DOHH2 (cell line): Measurements from ENCODE around the gene FOXP3.

Experiments used
- H3F3A ChIP-seq: fragments of 200-600 bp; sonication (generic), shearing (Covaris generic); 2 replicates; pipeline ENCODE4 v1.6.0; 2016; ENCODE audit warnings: antibody characterized with exemption, mild to moderate bottlenecking; ENCODE audit not compliant: control insufficient read depth, insufficient read depth
- H3K27ac ChIP-seq: fragments of 200-600 bp; sonication (generic); 2 replicates; pipeline ENCODE4 v1.5.1; 2014; ENCODE audit warnings: low read depth, mild to moderate bottlenecking, low read length, moderate library complexity
- H3K27me3 ChIP-seq: fragments of 200-600 bp; sonication (generic); 2 replicates; pipeline ENCODE4 v1.6.1; 2014; ENCODE audit warnings: mild to moderate bottlenecking, low read length, mixed read lengths; ENCODE audit not compliant: control insufficient read depth
- H3K36me3 ChIP-seq: fragments of 200-600 bp; sonication (generic); 2 replicates; pipeline ENCODE4 v1.6.1; 2014; ENCODE audit warnings: mild to moderate bottlenecking, low read length, moderate library complexity, mixed read lengths; ENCODE audit not compliant: control insufficient read depth
- H3K4me1 ChIP-seq: fragments of 200-600 bp; sonication (generic); 2 replicates; pipeline ENCODE4 v1.6.1; 2014; ENCODE audit warnings: mild to moderate bottlenecking, low read length, mixed read lengths; ENCODE audit not compliant: control insufficient read depth
- H3K4me2 ChIP-seq: fragments of 200-600 bp; sonication (generic); 2 replicates; pipeline ENCODE4 v1.6.0; 2014; ENCODE audit warnings: mild to moderate bottlenecking, low read length, moderate library complexity
- H3K4me3 ChIP-seq: fragments of 200-600 bp; sonication (generic); 2 replicates; pipeline ENCODE4 v1.5.1; 2014; ENCODE audit warnings: mild to moderate bottlenecking, low read length, mixed read lengths
- H3K79me2 ChIP-seq: fragments of 200-600 bp; sonication (generic); 2 replicates; pipeline ENCODE4 v1.6.1; 2014; ENCODE audit warnings: mild to moderate bottlenecking, low read length, mixed read lengths; ENCODE audit not compliant: control insufficient read depth
- H3K9me2 ChIP-seq: fragments of 200-600 bp; sonication (generic); replicated peaks from 2 replicates; pipeline ENCODE4 v1.6.1; 2014; ENCODE audit warnings: mild to moderate bottlenecking, low read length, mixed read lengths; ENCODE audit not compliant: control insufficient read depth
- H3K9me3 ChIP-seq: fragments of 200-600 bp; sonication (generic); 2 replicates; pipeline ENCODE4 v1.6.1; 2014; ENCODE audit warnings: antibody characterized with exemption, low read length, mixed read lengths; ENCODE audit not compliant: control insufficient read depth, insufficient read depth
- H4K20me1 ChIP-seq: fragments of 200-600 bp; sonication (generic); 2 replicates; pipeline ENCODE4 v1.6.0; 2014; ENCODE audit warnings: low read depth, mild to moderate bottlenecking, antibody characterized with exemption, low read length, moderate library complexity; ENCODE audit not compliant: control insufficient read depth, insufficient read depth
- EZH2phosphoT487 ChIP-seq: fragments of 200-600 bp; sonication (generic); IDR thresholded peaks from 2 replicates; pipeline ENCODE4 v1.6.1; 2017; ENCODE audit warnings: borderline replicate concordance, mild to moderate bottlenecking, antibody characterized with exemption, low read length, moderate library complexity, mixed read lengths
- TF ChIP-seq, protein P1 (sequence below): fragments of 200-600 bp; sonication (generic); IDR thresholded peaks from one replicate; pipeline ENCODE4 v1.5.1; 2014; ENCODE audit warnings: antibody characterized with exemption, mild to moderate bottlenecking, low read depth, low read length; ENCODE audit not compliant: poor library complexity, severe bottlenecking

The FOXP3 gene

GRCh38 chrX:49205443-49205842 lies 59.1 kb downstream of the FOXP3 start:
- Histone ChIP-seq H3K4me2 (no peak overlapping the region), H3K9me2 (no peaks in the 10 kb centered on the region), H3K79me2 (no peaks in the 10 kb centered on the region), H3K4me3 (no peak overlapping the region), H3K27me3 (no peaks in the 10 kb centered on the region), H3F3A (no peaks in the 10 kb centered on the region), H3K9me3 (no peaks in the 10 kb centered on the region), H4K20me1 (no peaks in the 10 kb centered on the region), H3K4me1 (peaks cover 3% of the 10 kb centered on the region), H3K27ac (no peak overlapping the region), H3K36me3 (no peaks in the 10 kb centered on the region)
- no peak for TF ChIP-seq EZH2phosphoT487
- TF ChIP-seq, protein P1, sequence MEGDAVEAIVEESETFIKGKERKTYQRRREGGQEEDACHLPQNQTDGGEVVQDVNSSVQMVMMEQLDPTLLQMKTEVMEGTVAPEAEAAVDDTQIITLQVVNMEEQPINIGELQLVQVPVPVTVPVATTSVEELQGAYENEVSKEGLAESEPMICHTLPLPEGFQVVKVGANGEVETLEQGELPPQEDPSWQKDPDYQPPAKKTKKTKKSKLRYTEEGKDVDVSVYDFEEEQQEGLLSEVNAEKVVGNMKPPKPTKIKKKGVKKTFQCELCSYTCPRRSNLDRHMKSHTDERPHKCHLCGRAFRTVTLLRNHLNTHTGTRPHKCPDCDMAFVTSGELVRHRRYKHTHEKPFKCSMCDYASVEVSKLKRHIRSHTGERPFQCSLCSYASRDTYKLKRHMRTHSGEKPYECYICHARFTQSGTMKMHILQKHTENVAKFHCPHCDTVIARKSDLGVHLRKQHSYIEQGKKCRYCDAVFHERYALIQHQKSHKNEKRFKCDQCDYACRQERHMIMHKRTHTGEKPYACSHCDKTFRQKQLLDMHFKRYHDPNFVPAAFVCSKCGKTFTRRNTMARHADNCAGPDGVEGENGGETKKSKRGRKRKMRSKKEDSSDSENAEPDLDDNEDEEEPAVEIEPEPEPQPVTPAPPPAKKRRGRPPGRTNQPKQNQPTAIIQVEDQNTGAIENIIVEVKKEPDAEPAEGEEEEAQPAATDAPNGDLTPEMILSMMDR: no peak

DNA sequence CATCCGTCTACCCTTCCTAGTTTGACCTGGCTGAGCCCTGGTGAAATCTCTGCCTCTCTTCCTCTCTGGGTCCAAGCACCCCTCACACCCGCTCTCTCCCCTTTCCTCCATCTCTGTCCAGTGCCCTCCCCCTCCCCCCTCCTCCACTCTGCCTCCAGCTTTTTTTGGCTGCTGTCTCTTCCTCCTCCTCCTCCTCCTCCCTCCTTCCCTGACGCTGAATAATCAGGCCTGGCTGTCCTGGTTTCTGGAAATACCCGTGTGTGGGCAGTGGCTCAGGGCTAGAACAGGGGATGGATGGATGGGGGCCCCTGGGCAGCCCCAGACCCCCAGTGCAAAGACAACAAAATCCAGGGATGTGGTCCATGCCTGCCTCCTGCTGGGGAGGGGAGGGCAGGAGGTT lies 59.8 kb downstream of the FOXP3 start:
- Histone ChIP-seq H3K4me1 (peaks cover 6% of the 10 kb centered on the region), H3K27ac (no peak overlapping the region), H3K27me3 (no peaks in the 10 kb centered on the region), H3K4me3 (no peak overlapping the region), H3K79me2 (no peaks in the 10 kb centered on the region), H4K20me1 (no peaks in the 10 kb centered on the region), H3K4me2 (no peak overlapping the region), H3K9me3 (no peaks in the 10 kb centered on the region), H3K36me3 (no peaks in the 10 kb centered on the region), H3F3A (no peaks in the 10 kb centered on the region), H3K9me2 (no peaks in the 10 kb centered on the region)
- TF ChIP-seq, protein P1: no peak
- TF ChIP-seq EZH2phosphoT487: no peak

GRCh38 chrX:49204017-49204416 lies 60.5 kb downstream of the FOXP3 start:
- Histone ChIP-seq H3K27me3 (no peaks in the 10 kb centered on the region), H3K9me3 (no peaks in the 10 kb centered on the region), H3K36me3 (no peaks in the 10 kb centered on the region), H3F3A (no peaks in the 10 kb centered on the region), H3K79me2 (no peaks in the 10 kb centered on the region), H4K20me1 (no peaks in the 10 kb centered on the region), H3K27ac (no peak overlapping the region), H3K4me3 (no peak overlapping the region), H3K4me1 (peaks cover 6% of the 10 kb centered on the region), H3K4me2 (no peak overlapping the region), H3K9me2 (no peaks in the 10 kb centered on the region)
- no peak for TF ChIP-seq EZH2phosphoT487
- TF ChIP-seq, protein P1: no peak

GRCh38 chrX:49203536-49203935 lies 61.0 kb downstream of the FOXP3 start:
- H3K79me2 ChIP-seq: no peaks in the 10 kb centered on the region
- peaks cover 6% of the 10 kb centered on the region for H3K4me1 ChIP-seq
- no peak overlapping the region for H3K27ac ChIP-seq
- no peaks in the 10 kb centered on the region for H4K20me1 ChIP-seq
- TF ChIP-seq, protein P1: no peak
- no peak for TF ChIP-seq EZH2phosphoT487
- no peaks in the 10 kb centered on the region for H3F3A ChIP-seq
- no peak overlapping the region for H3K4me2 ChIP-seq
- H3K27me3 ChIP-seq: no peaks in the 10 kb centered on the region; the same call in 1 of the 2 replicates
- H3K36me3 ChIP-seq: no peaks in the 10 kb centered on the region
- no peaks in the 10 kb centered on the region for H3K9me3 ChIP-seq
- H3K4me3 ChIP-seq: no peak overlapping the region
- H3K9me2 ChIP-seq: no peaks in the 10 kb centered on the region
